ENCODE data around the gene SP5.

Gene SP5

DNA sequence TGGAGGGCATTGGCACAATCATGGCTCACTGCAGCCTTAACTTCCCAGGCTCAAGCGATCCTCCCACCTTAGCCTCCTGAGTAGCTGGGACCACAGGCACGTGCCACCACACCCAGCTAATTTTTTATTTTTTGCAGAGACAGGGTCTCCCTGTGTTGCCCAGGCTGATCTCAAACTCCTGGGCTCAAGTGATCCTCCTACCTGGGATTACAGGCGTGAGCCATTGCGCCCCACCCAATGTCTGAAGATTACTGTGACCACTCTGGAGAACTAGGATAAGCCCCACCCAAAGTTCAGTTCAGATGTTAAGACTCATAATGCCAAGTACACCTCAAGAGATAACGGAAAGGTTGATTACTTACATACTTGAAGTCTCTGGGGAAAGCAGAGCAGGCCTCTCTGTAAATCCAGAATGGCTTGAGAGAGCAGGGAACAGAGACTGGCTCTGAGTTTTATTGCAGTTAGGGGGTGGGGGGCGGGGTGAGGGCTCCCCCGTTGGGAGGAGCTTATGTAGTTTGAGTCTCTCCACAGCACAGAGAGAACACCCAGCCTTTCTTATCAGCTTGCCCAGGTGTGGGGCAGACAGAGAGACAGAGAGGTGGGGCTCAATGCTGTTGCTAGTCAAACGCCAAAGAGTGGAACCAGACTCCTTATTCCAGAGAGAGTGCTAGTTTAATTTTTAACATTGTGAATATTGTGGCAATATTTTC is 28.5 kb downstream of the SP5 start:
- no peaks in the 10 kb centered on the region for H3K9me3 ChIP-seq (ENCODE audit: control insufficient read depth, insufficient read depth, low read length)
- H3K4me3 ChIP-seq (ENCODE audit: low read length): no peak overlapping the region
- no peak overlapping the region for H3K4me2 ChIP-seq (ENCODE audit: low read length)
- H3K27me3 ChIP-seq (ENCODE audit: control insufficient read depth, low read length): peaks cover 13% of the 10 kb centered on the region
- no peaks in the 10 kb centered on the region for H3K4me1 ChIP-seq (ENCODE audit: control insufficient read depth, low read length)
- no peaks in the 10 kb centered on the region for H3K36me3 ChIP-seq (ENCODE audit: control insufficient read depth, low read length)
- H3F3A ChIP-seq (ENCODE audit: control insufficient read depth, insufficient read depth): no peaks in the 10 kb centered on the region
- H3K79me2 ChIP-seq (ENCODE audit: control insufficient read depth, low read length): no peaks in the 10 kb centered on the region
- no peaks in the 10 kb centered on the region for H4K20me1 ChIP-seq (ENCODE audit: control insufficient read depth, insufficient read depth, low read depth, low read length)
- no peak overlapping the region for H3K27ac ChIP-seq (ENCODE audit: low read depth, low read length)
- no peak for TF ChIP-seq EZH2phosphoT487 (IDR thresholded peaks at IDR 0.05; ENCODE audit: borderline replicate concordance, low read length)
- TF ChIP-seq, protein P1, sequence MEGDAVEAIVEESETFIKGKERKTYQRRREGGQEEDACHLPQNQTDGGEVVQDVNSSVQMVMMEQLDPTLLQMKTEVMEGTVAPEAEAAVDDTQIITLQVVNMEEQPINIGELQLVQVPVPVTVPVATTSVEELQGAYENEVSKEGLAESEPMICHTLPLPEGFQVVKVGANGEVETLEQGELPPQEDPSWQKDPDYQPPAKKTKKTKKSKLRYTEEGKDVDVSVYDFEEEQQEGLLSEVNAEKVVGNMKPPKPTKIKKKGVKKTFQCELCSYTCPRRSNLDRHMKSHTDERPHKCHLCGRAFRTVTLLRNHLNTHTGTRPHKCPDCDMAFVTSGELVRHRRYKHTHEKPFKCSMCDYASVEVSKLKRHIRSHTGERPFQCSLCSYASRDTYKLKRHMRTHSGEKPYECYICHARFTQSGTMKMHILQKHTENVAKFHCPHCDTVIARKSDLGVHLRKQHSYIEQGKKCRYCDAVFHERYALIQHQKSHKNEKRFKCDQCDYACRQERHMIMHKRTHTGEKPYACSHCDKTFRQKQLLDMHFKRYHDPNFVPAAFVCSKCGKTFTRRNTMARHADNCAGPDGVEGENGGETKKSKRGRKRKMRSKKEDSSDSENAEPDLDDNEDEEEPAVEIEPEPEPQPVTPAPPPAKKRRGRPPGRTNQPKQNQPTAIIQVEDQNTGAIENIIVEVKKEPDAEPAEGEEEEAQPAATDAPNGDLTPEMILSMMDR (IDR thresholded peaks at IDR 0.05; ENCODE audit: low read depth, low read length, poor library complexity, severe bottlenecking): no peak
- H3K9me2 ChIP-seq (replicated peaks; ENCODE audit: control insufficient read depth, low read length): no peaks in the 10 kb centered on the region

DNA sequence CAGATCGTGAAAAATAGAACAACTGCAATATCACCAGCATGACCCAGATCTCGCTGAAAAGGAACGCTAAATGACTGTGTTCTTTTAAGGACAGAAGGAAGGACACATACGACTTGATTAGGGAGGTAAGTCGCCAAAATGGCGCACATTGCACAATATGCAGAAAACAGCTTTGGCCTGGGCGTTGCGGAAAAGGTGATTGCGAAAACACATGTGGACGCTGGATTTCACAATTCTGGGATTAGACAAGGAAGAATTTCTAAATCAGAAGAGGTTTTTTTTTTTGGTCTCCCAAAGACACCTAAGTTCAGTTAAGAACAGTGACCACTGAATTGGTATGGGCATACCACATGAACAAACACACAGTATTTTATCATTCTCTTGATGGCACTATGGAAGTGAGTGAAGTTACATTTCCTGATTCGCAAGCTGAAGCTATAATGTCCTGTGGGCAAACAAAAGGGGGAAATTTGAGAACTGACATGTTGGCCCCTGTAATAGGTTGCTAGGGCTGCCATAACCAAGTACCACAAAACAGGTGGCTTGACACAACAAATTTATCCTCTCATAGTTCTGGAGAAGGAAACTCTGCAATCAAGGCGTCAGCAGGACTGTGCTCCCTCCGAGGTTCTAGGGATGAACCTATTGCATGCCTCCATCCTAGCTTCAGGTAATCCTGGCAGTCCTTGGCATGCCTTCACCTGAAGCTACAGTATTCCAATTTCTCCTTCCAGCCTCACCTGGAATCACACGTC is 29.3 kb downstream of the SP5 start:
- Histone ChIP-seq H3K36me3 (ENCODE audit: control insufficient read depth, low read length) (no peaks in the 10 kb centered on the region), H3K27me3 (ENCODE audit: control insufficient read depth, low read length) (peaks cover 17% of the 10 kb centered on the region), H3K27ac (ENCODE audit: low read depth, low read length) (no peak overlapping the region), H3K4me3 (ENCODE audit: low read length) (no peak overlapping the region), H3K9me3 (ENCODE audit: control insufficient read depth, insufficient read depth, low read length) (no peaks in the 10 kb centered on the region), H3F3A (ENCODE audit: control insufficient read depth, insufficient read depth) (no peaks in the 10 kb centered on the region), H3K79me2 (ENCODE audit: control insufficient read depth, low read length) (no peaks in the 10 kb centered on the region), H3K4me2 (ENCODE audit: low read length) (no peak overlapping the region), H4K20me1 (ENCODE audit: control insufficient read depth, insufficient read depth, low read depth, low read length) (no peaks in the 10 kb centered on the region), H3K4me1 (ENCODE audit: control insufficient read depth, low read length) (no peaks in the 10 kb centered on the region), H3K9me2 (replicated peaks; ENCODE audit: control insufficient read depth, low read length) (no peaks in the 10 kb centered on the region)
- no peak for TF ChIP-seq EZH2phosphoT487 (IDR thresholded peaks at IDR 0.05; ENCODE audit: borderline replicate concordance, low read length)
- TF ChIP-seq, protein P1 (IDR thresholded peaks at IDR 0.05; ENCODE audit: low read depth, low read length, poor library complexity, severe bottlenecking): no peak

DNA sequence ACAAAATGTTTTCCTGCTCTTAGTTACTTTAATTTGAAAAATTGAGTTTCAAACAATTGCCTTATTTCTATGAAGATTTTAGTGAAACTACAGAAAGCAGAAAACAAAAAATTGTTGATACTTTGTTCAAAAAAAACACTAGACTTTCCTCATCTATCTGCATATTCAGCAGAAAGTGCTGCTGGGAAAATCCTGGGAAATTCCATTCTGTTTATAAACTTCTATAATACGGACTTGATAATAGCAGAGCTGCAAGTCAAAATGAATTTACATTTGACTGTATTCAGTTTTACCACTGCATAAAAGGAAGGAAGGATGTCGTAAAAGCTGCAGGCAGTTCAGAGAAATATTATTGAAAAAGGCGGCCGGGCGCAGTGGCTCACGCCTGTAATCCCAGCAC is 30.2 kb downstream of the SP5 start:
- H3K27me3 ChIP-seq (ENCODE audit: control insufficient read depth, low read length): peaks cover 23% of the 10 kb centered on the region
- no peak for TF ChIP-seq EZH2phosphoT487 (IDR thresholded peaks at IDR 0.05; ENCODE audit: borderline replicate concordance, low read length)
- TF ChIP-seq, protein P1 (IDR thresholded peaks at IDR 0.05; ENCODE audit: low read depth, low read length, poor library complexity, severe bottlenecking): no peak
- H3K36me3 ChIP-seq (ENCODE audit: control insufficient read depth, low read length): no peaks in the 10 kb centered on the region
- H3K9me3 ChIP-seq (ENCODE audit: control insufficient read depth, insufficient read depth, low read length): no peaks in the 10 kb centered on the region
- no peaks in the 10 kb centered on the region for H3F3A ChIP-seq (ENCODE audit: control insufficient read depth, insufficient read depth)
- H3K79me2 ChIP-seq (ENCODE audit: control insufficient read depth, low read length): no peaks in the 10 kb centered on the region
- no peaks in the 10 kb centered on the region for H4K20me1 ChIP-seq (ENCODE audit: control insufficient read depth, insufficient read depth, low read depth, low read length)
- H3K9me2 ChIP-seq (replicated peaks; ENCODE audit: control insufficient read depth, low read length): no peaks in the 10 kb centered on the region
- H3K4me3 ChIP-seq (ENCODE audit: low read length): no peak overlapping the region
- no peak overlapping the region for H3K27ac ChIP-seq (ENCODE audit: low read depth, low read length)
- no peaks in the 10 kb centered on the region for H3K4me1 ChIP-seq (ENCODE audit: control insufficient read depth, low read length)
- H3K4me2 ChIP-seq (ENCODE audit: low read length): no peak overlapping the region

Data from DOHH2 (cell line).